ENCODE measurements around the gene ZFR2.

DNA sequence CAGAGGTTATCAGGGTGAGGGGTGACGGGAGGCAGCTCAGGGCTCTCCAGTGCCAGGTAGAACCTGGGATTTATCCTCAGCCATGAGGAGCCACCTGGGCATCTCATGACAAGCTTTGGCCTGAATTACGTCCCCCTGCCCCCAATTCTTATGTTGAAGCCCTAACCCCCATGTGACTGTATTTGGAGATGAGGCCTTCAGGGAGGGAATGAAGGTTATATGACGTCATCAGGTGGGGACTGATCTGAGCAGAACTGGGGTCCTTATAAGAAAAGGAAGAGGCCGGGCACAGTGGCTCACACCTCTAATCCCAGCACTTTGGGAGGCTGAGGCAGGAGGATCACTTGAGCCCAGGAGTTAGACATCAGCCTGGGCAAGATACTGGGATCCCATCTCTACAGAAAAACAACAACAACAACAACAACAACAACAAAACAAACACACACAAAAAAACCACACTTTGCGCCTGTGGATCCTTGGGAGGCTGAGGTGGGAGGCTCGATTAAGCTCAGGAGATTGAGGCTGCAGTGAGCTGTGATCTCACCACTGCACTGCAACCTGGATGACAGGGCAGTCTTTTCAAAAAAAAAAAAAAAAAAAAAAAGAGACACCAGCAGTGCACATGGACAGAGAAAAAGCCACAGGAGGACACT, 18.4 kb downstream of the ZFR2 start:
- TF ChIP-seq, protein P1, sequence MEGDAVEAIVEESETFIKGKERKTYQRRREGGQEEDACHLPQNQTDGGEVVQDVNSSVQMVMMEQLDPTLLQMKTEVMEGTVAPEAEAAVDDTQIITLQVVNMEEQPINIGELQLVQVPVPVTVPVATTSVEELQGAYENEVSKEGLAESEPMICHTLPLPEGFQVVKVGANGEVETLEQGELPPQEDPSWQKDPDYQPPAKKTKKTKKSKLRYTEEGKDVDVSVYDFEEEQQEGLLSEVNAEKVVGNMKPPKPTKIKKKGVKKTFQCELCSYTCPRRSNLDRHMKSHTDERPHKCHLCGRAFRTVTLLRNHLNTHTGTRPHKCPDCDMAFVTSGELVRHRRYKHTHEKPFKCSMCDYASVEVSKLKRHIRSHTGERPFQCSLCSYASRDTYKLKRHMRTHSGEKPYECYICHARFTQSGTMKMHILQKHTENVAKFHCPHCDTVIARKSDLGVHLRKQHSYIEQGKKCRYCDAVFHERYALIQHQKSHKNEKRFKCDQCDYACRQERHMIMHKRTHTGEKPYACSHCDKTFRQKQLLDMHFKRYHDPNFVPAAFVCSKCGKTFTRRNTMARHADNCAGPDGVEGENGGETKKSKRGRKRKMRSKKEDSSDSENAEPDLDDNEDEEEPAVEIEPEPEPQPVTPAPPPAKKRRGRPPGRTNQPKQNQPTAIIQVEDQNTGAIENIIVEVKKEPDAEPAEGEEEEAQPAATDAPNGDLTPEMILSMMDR (IDR thresholded peaks at IDR 0.05): no peak
- no peak for TF ChIP-seq POLR2A (IDR thresholded peaks at IDR 0.05)
